GM10847 (cell line): Measurements from ENCODE around the gene NAIP.
"Not testable (repeated sequence)": the region's sequence is repeated elsewhere in the genome, so short reads cannot be mapped to it uniquely, and the experiment has no call there.

Source experiments
- POLR2A ChIP-seq: IDR thresholded peaks from 2 replicates; pipeline ENCODE4 v1.6.1; 2011; ENCODE audit not compliant: insufficient read length; ENCODE audit errors: extremely low read depth

Gene NAIP

GRCh38 chr5:71025289-71025953 is at the start of gene NAIP:
Gene NAIP, minus strand, starts transcription at chr5:71025339. Its CDS starts 12,424 bp downstream, at chr5:71012915.
- TF ChIP-seq POLR2A = not testable (repeated sequence)

GRCh38 chr5:71067262-71067928 is 42.3 kb upstream of the NAIP start, which contains the start of gene GTF2H2:
Gene GTF2H2, minus strand, starts transcription at chr5:71067676. Its CDS starts 4,913 bp downstream, at chr5:71062763.
- TF ChIP-seq POLR2A = not testable (repeated sequence)

GRCh38 chr5:71014176-71014575 is 11.0 kb downstream of the NAIP start:
- TF ChIP-seq POLR2A = no peak

- no peak for TF ChIP-seq POLR2A
These were observed 11.6 kb downstream of the NAIP start for GRCh38 chr5:71013575-71013974.

- no peak for TF ChIP-seq POLR2A
These were observed 13.8 kb downstream of the NAIP start for GRCh38 chr5:71011194-71011792.
